Erythroblast (primary cell): ENCODE results near the gene IL10RB.

Source experiments
- GATA1 ChIP-seq: IDR thresholded peaks from 2 replicates; pipeline ENCODE4 v1.6.1; 2011; ENCODE audit warnings: low read depth, mild to moderate bottlenecking, control low read depth, low read length, moderate library complexity
- POLR2A ChIP-seq: IDR thresholded peaks from 2 replicates; pipeline ENCODE4 v1.6.1; 2011; ENCODE audit warnings: mild to moderate bottlenecking, low read length

- no peak for TF ChIP-seq POLR2A
- TF ChIP-seq GATA1, result no peak
Observed at GRCh38 chr21:33302055-33302454, 35.9 kb downstream of the IL10RB start.
